Esophagus muscularis mucosa (tissue), 4 donors: ENCODE data around the gene CALML6. TPM values are rescaled to one million over a fixed set of nuclear protein-coding genes. Genes with fewer than 3 reads are reported as not detected.

Experiments used
- DNase-seq: peaks from one replicate; pipeline ENCODE4 v3.0.0-alpha.2; 2017; ENCODE audit errors: extremely low spot score
- H3K27ac ChIP-seq, 4 donors: fragments of 200-600 bp; sonication (generic); replicated peaks in 1 of 4; 1 replicate in 3 of 4; 2 replicates in 1 of 4; pipeline ENCODE4 v1.5.1; 2016 to 2019; ENCODE audit warnings: mild to moderate bottlenecking in 1 of 4
- H3K27me3 ChIP-seq, 4 donors: fragments of 200-600 bp; sonication (generic); one replicate each; pipeline versions ENCODE4 v1.5.1 to v1.6.0; 2016 to 2019
- H3K36me3 ChIP-seq, 4 donors: fragments of 200-600 bp; sonication (generic); one replicate each; pipeline ENCODE4 v1.5.1; 2016 to 2019
- H3K4me1 ChIP-seq, 4 donors: fragments of 200-600 bp; sonication (generic); one replicate each; pipeline ENCODE4 v1.5.1; 2016 to 2019
- H3K4me3 ChIP-seq, 4 donors: fragments of 200-600 bp; sonication (generic); 1 replicate in 2 of 4; 2 replicates in 2 of 4; pipeline ENCODE4 v1.5.1; 2016 to 2019; ENCODE audit warnings: mild to moderate bottlenecking in 4 of 4, moderate library complexity in 1 of 4
- H3K9me3 ChIP-seq, 4 donors: fragments of 200-600 bp; sonication (generic); 1 replicate in 3 of 4; 2 replicates in 1 of 4; pipeline ENCODE4 v1.5.1; 2016 to 2019
- EP300 ChIP-seq: sonication (generic); formaldehyde crosslinking; IDR thresholded peaks from one replicate; pipeline ENCODE4 v1.6.1; 2017; ENCODE audit warnings: antibody characterized with exemption
- POLR2A ChIP-seq: fragments of 450-650 bp; IDR thresholded peaks from one replicate; pipeline ENCODE4 v1.6.1; 2017; ENCODE audit warnings: antibody characterized with exemption, moderate library complexity, mild to moderate bottlenecking, low read depth
- POLR2AphosphoS5 ChIP-seq, 2 donors: sonication (generic); formaldehyde crosslinking; IDR thresholded peaks; one replicate each; pipeline ENCODE4 v1.6.1; 2017; ENCODE audit warnings: antibody characterized with exemption in 2 of 2
- WGBS: methylation state at CpG from one replicate; pipeline ENCODE4 v1.1.5; 2018; 5-methylcytosine and 5-hydroxymethylcytosine counted together
- intact Hi-C: fragments of 100-400 bp; cut with DNase I; formaldehyde crosslinking; loops from one replicate; pipeline ENCODE4 v1.15.1; 2023
- total RNA-seq, 4 donors: library from RNA; depleted of rRNA; stranded (reverse); fragments of >200 nt; gene quantifications; one replicate each; pipeline versions ENCODE4 v1.1.0 to v1.2.1, GENCODE V29; 2016
- TF ChIP-seq, protein P1 (sequence below), 3 experiments: fragments of 200-600 bp in 2 of 3; fragments of 450-650 bp in 1 of 3; sonication (generic) in 2 of 3; IDR thresholded peaks; one replicate each; pipeline ENCODE4 v1.5.1; 2017 to 2019; ENCODE audit warnings: antibody characterized with exemption in 3 of 3, mild to moderate bottlenecking in 2 of 3, moderate library complexity in 1 of 3

CALML6 gene
- total RNA-seq, 4 donors from 2014 or later: not detected

DNA sequence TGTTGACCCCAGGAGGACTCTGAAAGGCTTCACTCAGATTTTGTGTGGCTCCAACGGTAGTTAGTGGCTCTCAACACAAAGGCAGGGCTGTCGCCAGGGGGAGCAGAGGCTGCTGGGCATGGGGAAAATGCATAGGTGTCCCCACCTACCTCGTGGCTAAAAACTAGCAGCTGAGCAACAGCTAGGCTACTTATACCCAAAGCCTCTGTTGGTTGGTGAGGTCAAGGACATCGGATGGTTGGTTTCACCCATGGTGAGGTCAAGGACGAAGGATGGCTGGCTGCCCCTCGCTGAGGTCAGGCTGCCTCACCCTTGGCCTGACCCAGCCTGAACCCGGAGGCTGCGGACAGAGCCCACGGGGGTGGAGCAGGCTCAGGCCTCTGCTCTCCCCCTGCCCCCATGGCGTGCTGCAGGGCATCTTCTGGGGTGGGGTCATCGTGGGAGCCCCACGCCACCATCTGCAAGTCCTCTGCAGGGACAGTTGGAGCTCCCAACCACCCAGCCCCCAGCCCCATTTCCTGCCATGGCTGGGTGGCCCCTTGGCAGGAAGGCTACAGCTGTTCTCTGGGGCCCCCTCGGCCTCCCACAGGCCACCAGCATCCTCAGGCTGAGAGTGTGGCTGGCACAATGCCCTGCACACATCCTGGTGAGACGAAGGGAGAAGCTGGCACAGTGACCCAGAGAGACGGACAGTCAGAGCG is 15.6 kb upstream of the CALML6 start:
- Histone ChIP-seq H3K4me1 (peaks cover 9 to 11% (median 10%) of the 10 kb centered on the region in 4 donors), H3K36me3 (no peaks in the 10 kb centered on the region), H3K9me3 (no peaks in the 10 kb centered on the region), H3K4me3 (no peak overlapping the region), H3K27ac (no peak overlapping the region), H3K27me3 (peaks cover 0 to 22% (median 9%) of the 10 kb centered on the region in 4 donors)
- no peak for DNase-seq
- WGBS: 37% methylated on average over 4 of the region's 16 CpGs
- TF ChIP-seq, protein P1, sequence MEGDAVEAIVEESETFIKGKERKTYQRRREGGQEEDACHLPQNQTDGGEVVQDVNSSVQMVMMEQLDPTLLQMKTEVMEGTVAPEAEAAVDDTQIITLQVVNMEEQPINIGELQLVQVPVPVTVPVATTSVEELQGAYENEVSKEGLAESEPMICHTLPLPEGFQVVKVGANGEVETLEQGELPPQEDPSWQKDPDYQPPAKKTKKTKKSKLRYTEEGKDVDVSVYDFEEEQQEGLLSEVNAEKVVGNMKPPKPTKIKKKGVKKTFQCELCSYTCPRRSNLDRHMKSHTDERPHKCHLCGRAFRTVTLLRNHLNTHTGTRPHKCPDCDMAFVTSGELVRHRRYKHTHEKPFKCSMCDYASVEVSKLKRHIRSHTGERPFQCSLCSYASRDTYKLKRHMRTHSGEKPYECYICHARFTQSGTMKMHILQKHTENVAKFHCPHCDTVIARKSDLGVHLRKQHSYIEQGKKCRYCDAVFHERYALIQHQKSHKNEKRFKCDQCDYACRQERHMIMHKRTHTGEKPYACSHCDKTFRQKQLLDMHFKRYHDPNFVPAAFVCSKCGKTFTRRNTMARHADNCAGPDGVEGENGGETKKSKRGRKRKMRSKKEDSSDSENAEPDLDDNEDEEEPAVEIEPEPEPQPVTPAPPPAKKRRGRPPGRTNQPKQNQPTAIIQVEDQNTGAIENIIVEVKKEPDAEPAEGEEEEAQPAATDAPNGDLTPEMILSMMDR (IDR thresholded peaks at IDR 0.05): no peak
- TF ChIP-seq POLR2A (no peak), POLR2AphosphoS5 (IDR thresholded peaks at IDR 0.05) (no peak), EP300 (no peak)
- intact Hi-C loops: no loop called here

DNA sequence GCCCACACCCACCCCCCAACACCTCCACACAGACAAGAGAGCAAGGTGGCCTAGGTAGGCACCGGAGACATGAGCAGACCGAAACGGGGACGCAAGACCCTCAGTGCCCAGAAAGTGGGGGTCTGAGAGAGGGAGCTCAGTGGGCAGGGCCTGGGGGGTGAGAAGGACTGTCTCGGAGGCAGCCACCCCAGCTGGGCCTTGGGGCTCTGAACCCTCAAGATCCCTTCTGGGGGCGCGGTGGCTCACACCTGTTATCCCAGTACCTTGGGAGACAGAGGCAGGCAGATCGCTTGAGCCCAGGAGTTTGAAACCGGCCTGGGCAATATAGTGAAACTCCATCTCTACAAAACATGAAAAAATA is 15.1 kb upstream of the CALML6 start:
- Histone ChIP-seq H3K27me3 (peaks cover 0 to 19% (median 8%) of the 10 kb centered on the region in 4 donors), H3K9me3 (no peaks in the 10 kb centered on the region), H3K27ac (no peak overlapping the region), H3K4me3 (no peak overlapping the region), H3K36me3 (no peaks in the 10 kb centered on the region), H3K4me1 (peaks cover 4 to 6% (median 5%) of the 10 kb centered on the region in 4 donors)
- DNase-seq: no peak
- intact Hi-C loops: no loop called here
- TF ChIP-seq POLR2AphosphoS5 (IDR thresholded peaks at IDR 0.05) (no peak), EP300 (no peak), POLR2A (no peak)
- TF ChIP-seq, protein P1 (IDR thresholded peaks at IDR 0.05): no peak
- WGBS: 84% methylated on average over 9 of the region's 9 CpGs

DNA sequence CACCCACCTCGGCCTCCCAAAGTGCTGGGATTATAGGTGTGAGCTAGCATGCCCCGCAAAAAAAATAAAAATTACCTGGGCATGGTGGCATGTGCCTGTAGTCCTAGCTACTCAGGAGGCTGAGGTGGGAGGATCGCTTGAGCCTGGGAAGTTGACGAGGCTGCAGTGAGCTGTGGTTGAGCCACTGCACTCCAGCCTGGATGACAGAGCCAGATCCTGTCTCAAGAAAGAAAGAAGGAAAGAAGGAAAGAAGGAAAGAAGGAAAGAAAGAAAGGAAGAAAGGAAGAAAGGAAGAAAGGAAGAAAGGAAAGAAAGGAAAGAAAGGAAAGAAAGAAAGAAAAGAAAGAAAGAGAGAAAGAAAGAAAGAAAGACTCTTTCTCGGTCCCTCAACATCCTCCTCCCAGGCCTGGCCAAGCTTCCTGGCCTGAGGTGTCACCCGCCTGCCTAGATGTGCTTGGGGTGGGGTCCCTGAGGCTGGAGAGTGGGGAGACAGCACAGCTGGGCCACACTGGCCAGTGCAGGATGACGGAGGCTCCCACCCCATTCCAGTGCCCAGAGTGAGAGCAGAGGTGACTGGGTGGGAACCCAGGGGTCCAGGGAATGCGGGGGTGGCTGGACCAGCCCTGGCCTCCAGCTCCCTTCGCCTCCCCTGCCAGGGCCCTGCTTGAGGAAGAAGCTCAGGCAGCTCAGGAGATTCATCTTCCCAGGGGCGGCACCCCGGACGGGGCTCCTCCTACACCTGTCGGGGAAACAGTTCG is 14.0 kb upstream of the CALML6 start:
- peaks cover 3 to 4% (median 3%) of the 10 kb centered on the region in 4 donors for H3K4me1 ChIP-seq
- H3K9me3 ChIP-seq: no peaks in the 10 kb centered on the region
- WGBS: 79% methylated on average over 10 of the region's 14 CpGs
- TF ChIP-seq, protein P1 (IDR thresholded peaks at IDR 0.05): no peak
- no peak for TF ChIP-seq EP300
- no peak for TF ChIP-seq POLR2AphosphoS5 (IDR thresholded peaks at IDR 0.05)
- TF ChIP-seq POLR2A: no peak
- peaks cover 0 to 9% (median 4%) of the 10 kb centered on the region in 4 donors for H3K27me3 ChIP-seq
- no peaks in the 10 kb centered on the region for H3K36me3 ChIP-seq
- intact Hi-C loops: no loop called here
- no peak for DNase-seq
- H3K4me3 ChIP-seq: no peak overlapping the region
- no peak overlapping the region for H3K27ac ChIP-seq

DNA sequence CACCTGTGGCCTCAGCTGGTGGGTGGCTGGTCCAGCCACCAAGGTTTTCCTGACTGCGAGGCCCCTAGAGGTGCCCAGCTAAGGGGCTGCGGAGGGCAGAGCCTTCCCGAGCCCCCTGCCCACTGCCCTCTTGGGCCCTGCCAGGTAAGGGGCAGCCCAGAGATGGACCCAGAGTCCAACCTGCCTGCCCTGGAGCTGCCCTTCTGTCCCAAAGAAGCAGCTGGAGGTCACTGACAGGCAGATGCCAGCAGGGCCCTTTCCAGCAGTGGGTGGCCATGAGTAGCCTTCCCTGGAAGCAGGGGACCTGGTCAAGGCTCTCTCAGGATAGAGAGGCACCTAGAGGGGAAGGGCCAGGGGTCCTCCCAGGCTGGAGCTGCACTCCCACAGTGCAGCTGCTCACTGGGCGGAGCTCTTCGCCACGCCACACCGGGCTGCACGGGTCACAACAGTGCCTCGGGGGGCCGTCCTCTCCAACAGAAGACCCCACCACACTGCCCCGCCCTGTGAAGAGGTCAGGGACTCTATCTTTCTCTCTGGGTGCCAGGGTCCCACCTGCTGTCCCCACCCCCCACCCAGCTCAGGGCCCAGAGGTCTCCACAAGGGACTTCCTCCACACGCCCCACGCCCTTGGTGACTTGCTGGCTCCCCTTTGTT is 13.3 kb upstream of the CALML6 start:
- Histone ChIP-seq H3K27ac (no peak overlapping the region), H3K36me3 (no peaks in the 10 kb centered on the region), H3K27me3 (peaks cover 0 to 2% (median under 1%) of the 10 kb centered on the region in 4 donors), H3K4me3 (no peak overlapping the region), H3K4me1 (peaks cover 9 to 11% (median 10%) of the 10 kb centered on the region in 4 donors), H3K9me3 (no peaks in the 10 kb centered on the region)
- intact Hi-C loops: no loop called here
- 90% methylated on average over 13 of the region's 13 CpGs for WGBS
- DNase-seq: no peak
- TF ChIP-seq EP300 (no peak), POLR2A (no peak), POLR2AphosphoS5 (IDR thresholded peaks at IDR 0.05) (no peak)
- TF ChIP-seq, protein P1 (IDR thresholded peaks at IDR 0.05): no peak
